IMR-90 (cell line): Measurements from ENCODE around the gene ADIG.

Experiments
- BHLHE40 ChIP-seq: fragments of 150-350 bp; IDR thresholded peaks from 2 replicates; pipeline ENCODE4 v1.6.1; 2016; ENCODE audit warnings: mild to moderate bottlenecking, low read depth, low read length
- CEBPB ChIP-seq: IDR thresholded peaks from 2 replicates; pipeline ENCODE4 v1.6.1; 2012; ENCODE audit warnings: low read depth, low read length, improper control_type of control experiment
- CHD1 ChIP-seq: IDR thresholded peaks from 2 replicates; pipeline ENCODE4 v1.6.1; 2012; ENCODE audit warnings: low read depth, low read length, improper control_type of control experiment
- FOS ChIP-seq: fragments of 150-350 bp; IDR thresholded peaks from 2 replicates; pipeline ENCODE4 v1.6.1; 2016; ENCODE audit warnings: low read depth, low read length
- MAFK ChIP-seq: IDR thresholded peaks from 2 replicates; pipeline ENCODE4 v1.6.1; 2012; ENCODE audit warnings: low read depth, low read length, improper control_type of control experiment
- MAZ ChIP-seq: IDR thresholded peaks from 2 replicates; pipeline ENCODE4 v1.6.1; 2012; ENCODE audit warnings: low read depth, mild to moderate bottlenecking, low read length, improper control_type of control experiment, moderate library complexity, borderline replicate concordance
- MXI1 ChIP-seq: IDR thresholded peaks from 2 replicates; pipeline ENCODE4 v1.6.1; 2012; ENCODE audit warnings: low read depth, mild to moderate bottlenecking, low read length, moderate library complexity, borderline replicate concordance
- POLR2A ChIP-seq: IDR thresholded peaks from 2 replicates; pipeline ENCODE4 v1.6.1; 2012; ENCODE audit warnings: mild to moderate bottlenecking, low read depth, low read length
- RAD21 ChIP-seq: IDR thresholded peaks from 2 replicates; pipeline ENCODE4 v1.6.1; 2012; ENCODE audit warnings: low read length, improper control_type of control experiment
- RFX5 ChIP-seq: IDR thresholded peaks from 2 replicates; pipeline ENCODE4 v1.8.0; 2012; ENCODE audit warnings: low read depth, mild to moderate bottlenecking, low read length, moderate library complexity
- SMC3 ChIP-seq: fragments of 150-350 bp; IDR thresholded peaks from 2 replicates; pipeline ENCODE4 v1.6.1; 2016; ENCODE audit warnings: low read depth, mild to moderate bottlenecking, antibody characterized with exemption, low read length, moderate library complexity
- TF ChIP-seq, protein P1 (sequence below): conservative IDR thresholded peaks from 2 replicates; pipeline ENCODE4 v1.5.1; 2012; ENCODE audit warnings: mild to moderate bottlenecking, low read depth, low read length, improper control_type of control experiment
- TF ChIP-seq, protein P2 (sequence below): fragments of 150-350 bp; IDR thresholded peaks from 2 replicates; pipeline ENCODE4 v1.6.1; 2017; ENCODE audit warnings: mild to moderate bottlenecking, antibody characterized with exemption, low read length, low read depth
- TF ChIP-seq, protein P3 (sequence below): fragments of 150-350 bp; IDR thresholded peaks from 2 replicates; pipeline ENCODE4 v1.6.1; 2016; ENCODE audit warnings: low read depth, mild to moderate bottlenecking, low read length, moderate library complexity, borderline replicate concordance

DNA sequence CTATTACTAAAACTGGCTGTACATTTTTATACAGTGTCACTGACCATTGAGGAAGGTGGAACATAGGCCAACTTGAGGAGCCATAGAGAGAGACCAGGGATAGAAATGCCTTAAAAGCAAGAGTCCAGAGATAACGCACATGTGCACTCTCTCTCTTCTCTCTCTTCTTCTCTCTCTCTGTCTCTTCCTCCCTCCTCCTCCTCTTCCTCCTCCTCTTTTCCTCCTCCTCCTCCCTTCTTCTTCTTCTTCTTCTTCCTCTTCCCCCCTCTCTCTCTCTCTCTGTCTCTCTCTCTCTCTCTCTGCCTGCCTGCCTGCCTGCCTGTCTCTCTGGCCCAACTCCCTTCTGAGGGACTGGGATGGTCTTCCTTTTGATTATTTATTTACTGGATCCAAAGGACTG, 16.3 kb upstream of the ADIG start:
- TF ChIP-seq RAD21: no peak
- TF ChIP-seq, protein P1, sequence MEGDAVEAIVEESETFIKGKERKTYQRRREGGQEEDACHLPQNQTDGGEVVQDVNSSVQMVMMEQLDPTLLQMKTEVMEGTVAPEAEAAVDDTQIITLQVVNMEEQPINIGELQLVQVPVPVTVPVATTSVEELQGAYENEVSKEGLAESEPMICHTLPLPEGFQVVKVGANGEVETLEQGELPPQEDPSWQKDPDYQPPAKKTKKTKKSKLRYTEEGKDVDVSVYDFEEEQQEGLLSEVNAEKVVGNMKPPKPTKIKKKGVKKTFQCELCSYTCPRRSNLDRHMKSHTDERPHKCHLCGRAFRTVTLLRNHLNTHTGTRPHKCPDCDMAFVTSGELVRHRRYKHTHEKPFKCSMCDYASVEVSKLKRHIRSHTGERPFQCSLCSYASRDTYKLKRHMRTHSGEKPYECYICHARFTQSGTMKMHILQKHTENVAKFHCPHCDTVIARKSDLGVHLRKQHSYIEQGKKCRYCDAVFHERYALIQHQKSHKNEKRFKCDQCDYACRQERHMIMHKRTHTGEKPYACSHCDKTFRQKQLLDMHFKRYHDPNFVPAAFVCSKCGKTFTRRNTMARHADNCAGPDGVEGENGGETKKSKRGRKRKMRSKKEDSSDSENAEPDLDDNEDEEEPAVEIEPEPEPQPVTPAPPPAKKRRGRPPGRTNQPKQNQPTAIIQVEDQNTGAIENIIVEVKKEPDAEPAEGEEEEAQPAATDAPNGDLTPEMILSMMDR: no peak
- no peak for TF ChIP-seq FOS
- no peak for TF ChIP-seq POLR2A
- no peak for TF ChIP-seq SMC3
- TF ChIP-seq BHLHE40: no peak
- TF ChIP-seq CHD1: no peak
- TF ChIP-seq, protein P2, sequence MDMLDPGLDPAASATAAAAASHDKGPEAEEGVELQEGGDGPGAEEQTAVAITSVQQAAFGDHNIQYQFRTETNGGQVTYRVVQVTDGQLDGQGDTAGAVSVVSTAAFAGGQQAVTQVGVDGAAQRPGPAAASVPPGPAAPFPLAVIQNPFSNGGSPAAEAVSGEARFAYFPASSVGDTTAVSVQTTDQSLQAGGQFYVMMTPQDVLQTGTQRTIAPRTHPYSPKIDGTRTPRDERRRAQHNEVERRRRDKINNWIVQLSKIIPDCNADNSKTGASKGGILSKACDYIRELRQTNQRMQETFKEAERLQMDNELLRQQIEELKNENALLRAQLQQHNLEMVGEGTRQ: no peak
- TF ChIP-seq MXI1: no peak
- no peak for TF ChIP-seq MAZ
- TF ChIP-seq MAFK: no peak
- no peak for TF ChIP-seq RFX5
- TF ChIP-seq CEBPB: no peak
- TF ChIP-seq, protein P3, sequence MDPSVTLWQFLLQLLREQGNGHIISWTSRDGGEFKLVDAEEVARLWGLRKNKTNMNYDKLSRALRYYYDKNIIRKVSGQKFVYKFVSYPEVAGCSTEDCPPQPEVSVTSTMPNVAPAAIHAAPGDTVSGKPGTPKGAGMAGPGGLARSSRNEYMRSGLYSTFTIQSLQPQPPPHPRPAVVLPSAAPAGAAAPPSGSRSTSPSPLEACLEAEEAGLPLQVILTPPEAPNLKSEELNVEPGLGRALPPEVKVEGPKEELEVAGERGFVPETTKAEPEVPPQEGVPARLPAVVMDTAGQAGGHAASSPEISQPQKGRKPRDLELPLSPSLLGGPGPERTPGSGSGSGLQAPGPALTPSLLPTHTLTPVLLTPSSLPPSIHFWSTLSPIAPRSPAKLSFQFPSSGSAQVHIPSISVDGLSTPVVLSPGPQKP: no peak
